K562 (cell line): ENCODE data around the gene SPIRE1. TPM values are rescaled to one million over a fixed set of nuclear protein-coding genes. Genes with fewer than 3 reads are reported as not detected.

Source experiments
- ATAC-seq: fragments of 200-7000 bp; cut with Tn5 transposase; 3 replicates; pipeline ENCODE4 v1.9.1; 2020; ENCODE audit warnings: moderate library complexity
- BruUV-seq: library from RNA; stranded (reverse); fragments of 400-500 nt; replicated peaks from 2 replicates; lab custom pipeline; 2021; lab: Mats Ljungman, UMichigan
- CTCF ChIA-PET: fragments of 300-600 bp; formaldehyde crosslinking; extraction: SDS; loops from one replicate; lab custom pipeline; 2021; ENCODE audit warnings: low intra/inter-chr PET ratio; lab: Yijun Ruan, JAX
- POLR2A ChIA-PET: fragments of 300-600, 350-650 bp; sonication (Branson Sonifier 250); formaldehyde crosslinking; extraction: SDS; loops from one replicate; lab custom pipeline; 2021; ENCODE audit warnings: antibody characterized with exemption, inconsistent platforms; lab: Yijun Ruan, JAX
- DNase-seq, 4 experiments: peaks; one replicate each; pipeline versions ENCODE4 v3.0.0 to v3.0.0-alpha.2; 2011 to 2018; ENCODE audit warnings: low spot score in 3 of 4, mixed read lengths in 3 of 4; ENCODE audit errors: extremely low read depth in 1 of 4
- FAIRE-seq: peaks from 2 replicates; lab custom pipeline; 2011; peaks lifted over from hg19 to GRCh38; lab: Jason Lieb, UNC
- H2AFZ ChIP-seq: 2 replicates; pipeline ENCODE4 v1.6.0; 2011; ENCODE audit warnings: low read depth, low read length, control low read depth, inconsistent platforms
- H3K27ac ChIP-seq: fragments of 200-600 bp; 3 replicates; pipeline ENCODE4 v1.8.0; 2011; ENCODE audit warnings: low read depth, mild to moderate bottlenecking, control low read depth, inconsistent platforms, low read length, moderate library complexity, mixed read lengths; ENCODE audit errors: extremely low read depth
- H3K27me3 ChIP-seq, 2 experiments: fragments of 300-600 bp in 1 of 2; 2 replicates in 1 of 2; 3 replicates in 1 of 2; pipeline versions ENCODE4 v1.6.0 to v1.8.0; 2011; ENCODE audit warnings: inconsistent platforms in 2 of 2, low read length in 2 of 2, mild to moderate bottlenecking in 1 of 2, mixed read lengths in 1 of 2, moderate library complexity in 1 of 2; ENCODE audit not compliant: control insufficient read depth in 2 of 2, insufficient read depth in 2 of 2
- H3K36me3 ChIP-seq: fragments of 300-600 bp; 3 replicates; pipeline ENCODE4 v1.8.0; 2011; ENCODE audit warnings: mild to moderate bottlenecking, low read length, inconsistent platforms; ENCODE audit not compliant: control insufficient read depth, insufficient read depth
- H3K4me1 ChIP-seq, 2 experiments: fragments of 200-600 bp in 1 of 2; replicated peaks in 1 of 2; 2 replicates in 1 of 2; 3 replicates in 1 of 2; pipeline versions ENCODE4 v1.5.1 to v1.8.0; 2011; ENCODE audit warnings: inconsistent platforms in 2 of 2, low read length in 2 of 2, mild to moderate bottlenecking in 1 of 2, mixed read lengths in 1 of 2, moderate library complexity in 1 of 2; ENCODE audit not compliant: control insufficient read depth in 2 of 2, insufficient read depth in 2 of 2
- H3K4me2 ChIP-seq: 2 replicates; pipeline ENCODE4 v1.6.1; 2011; ENCODE audit warnings: low read length, control low read depth, inconsistent platforms, mixed read lengths; ENCODE audit not compliant: insufficient read depth
- H3K4me3 ChIP-seq: fragments of 200-600 bp; sonication (generic), shearing (Covaris generic); 2 replicates; pipeline ENCODE4 v1.5.1; 2016; ENCODE audit warnings: control low read depth, inconsistent platforms
- H3K79me2 ChIP-seq: fragments of 200-600 bp; 3 replicates; pipeline ENCODE4 v1.8.0; 2011; ENCODE audit warnings: low read length, inconsistent platforms; ENCODE audit not compliant: control insufficient read depth, insufficient read depth
- H3K9ac ChIP-seq, 2 experiments: 2 replicates each; pipeline versions ENCODE4 v1.6.0 to v1.6.1; 2011; ENCODE audit warnings: low read depth in 2 of 2, low read length in 2 of 2, control low read depth in 1 of 2, inconsistent platforms in 1 of 2, mild to moderate bottlenecking in 1 of 2, mixed read lengths in 1 of 2; ENCODE audit not compliant: insufficient read depth in 1 of 2
- H3K9me1 ChIP-seq: one replicate; pipeline ENCODE4 v1.6.0; 2011; ENCODE audit warnings: inconsistent platforms, mild to moderate bottlenecking, low read length, moderate library complexity; ENCODE audit not compliant: control insufficient read depth, insufficient read depth
- H3K9me3 ChIP-seq: replicated peaks from 2 replicates; pipeline ENCODE4 v1.5.1; 2011; ENCODE audit warnings: low read depth, low read length, inconsistent platforms; ENCODE audit not compliant: control insufficient read depth, insufficient read depth
- H4K20me1 ChIP-seq: replicated peaks from 2 replicates; pipeline ENCODE4 v1.6.1; 2011; ENCODE audit warnings: low read length, inconsistent platforms, mixed read lengths; ENCODE audit not compliant: control insufficient read depth, insufficient read depth
- ARID2 ChIP-seq: fragments of 450-650 bp; IDR thresholded peaks from 2 replicates; pipeline ENCODE4 v1.6.1; 2017; ENCODE audit warnings: antibody characterized with exemption, mild to moderate bottlenecking
- ARNT ChIP-seq, 2 experiments: fragments of 450-650 bp; IDR thresholded peaks; 2 replicates each; pipeline ENCODE4 v1.6.1; 2016; ENCODE audit warnings: mild to moderate bottlenecking in 1 of 2
- DNMT1 ChIP-seq: fragments of 450-650 bp; IDR thresholded peaks from 2 replicates; pipeline ENCODE4 v1.6.1; 2016; ENCODE audit warnings: antibody characterized with exemption, mild to moderate bottlenecking
- HDAC3 ChIP-seq: fragments of 450-650 bp; IDR thresholded peaks from 2 replicates; pipeline ENCODE4 v1.6.1; 2018; ENCODE audit warnings: borderline replicate concordance, mild to moderate bottlenecking, moderate library complexity; ENCODE audit not compliant: partially characterized antibody
- MTA3 ChIP-seq: fragments of 450-650 bp; formaldehyde crosslinking; IDR thresholded peaks from 2 replicates; pipeline ENCODE4 v1.6.1; 2017; ENCODE audit warnings: mild to moderate bottlenecking, borderline replicate concordance
- NCOA1 ChIP-seq: fragments of 450-650 bp; IDR thresholded peaks from 2 replicates; pipeline ENCODE4 v1.6.1; 2016; ENCODE audit warnings: low read depth
- RAD51 ChIP-seq: fragments of 450-650 bp; IDR thresholded peaks from 2 replicates; pipeline ENCODE4 v1.7.1; 2016; ENCODE audit warnings: low read depth, mild to moderate bottlenecking, borderline replicate concordance
- RBM14 ChIP-seq: fragments of 200-400 bp; formaldehyde crosslinking; IDR thresholded peaks from 2 replicates; pipeline ENCODE4 v1.6.1; 2018; ENCODE audit warnings: low read depth, mild to moderate bottlenecking, low read length, moderate library complexity, borderline replicate concordance; ENCODE audit not compliant: insufficient read depth
- SAP30 ChIP-seq: fragments of 200-600 bp; sonication (generic); IDR thresholded peaks from 2 replicates; pipeline ENCODE4 v1.6.1; 2012; ENCODE audit warnings: borderline replicate concordance, low read depth, mild to moderate bottlenecking, moderate library complexity, low read length, control low read depth, inconsistent platforms; ENCODE audit not compliant: insufficient read depth, poor library complexity, severe bottlenecking
- TAF1 ChIP-seq: IDR thresholded peaks from 2 replicates; pipeline ENCODE4 v1.6.1; 2011; ENCODE audit warnings: mild to moderate bottlenecking, low read length, moderate library complexity; ENCODE audit not compliant: insufficient read depth, control insufficient read depth, severe bottlenecking; ENCODE audit errors: extremely low read depth
- TARDBP ChIP-seq: fragments of 450-650 bp; IDR thresholded peaks from 2 replicates; pipeline ENCODE4 v1.6.1; 2016
- ZNF134 ChIP-seq: fragments of 250-450 bp; sonication (Bioruptor Pico); conservative IDR thresholded peaks from 2 replicates; pipeline ENCODE4 v1.4.0; 2020
- ZNF212 ChIP-seq: fragments of 450-650 bp; formaldehyde crosslinking; IDR thresholded peaks from 2 replicates; pipeline ENCODE4 v1.4.0; 2020; ENCODE audit warnings: mild to moderate bottlenecking
- ZNF518B ChIP-seq: fragments of 250-450 bp; sonication (Bioruptor Pico); IDR thresholded peaks from 2 replicates; pipeline ENCODE4 v1.5.0; 2021; ENCODE audit warnings: mild to moderate bottlenecking, moderate library complexity
- ZNF830 ChIP-seq: fragments of 250-450 bp; sonication (Bioruptor Pico); IDR thresholded peaks from 2 replicates; pipeline ENCODE4 v1.5.0; 2021; ENCODE audit warnings: mild to moderate bottlenecking
- WGBS: fragments of 100-300 bp; shearing (Covaris generic); methylation state at CpG from one replicate; pipeline ENCODE4 v1.1.6; 2016; ENCODE audit warnings: low coverage, mixed read lengths; ENCODE audit not compliant: insufficient coverage; ENCODE audit errors: missing lambda C conversion rate; 5-methylcytosine and 5-hydroxymethylcytosine counted together
- in situ Hi-C: fragments of 300-500 bp; cut with MboI; formaldehyde crosslinking; loops from 4 replicates; pipeline ENCODE4 v1.15.0; 2018; ENCODE audit warnings: inconsistent platforms, mixed read lengths
- intact Hi-C: fragments of 100-400 bp; cut with micrococcal nuclease; formaldehyde crosslinking; loops from 2 replicates; pipeline ENCODE4 v1.14.2; 2022
- polyA plus RNA-seq, 8 experiments: library from polyadenylated mRNA; depleted of rRNA in 4 of 8; stranded (reverse) in 5 of 8; unstranded in 3 of 8; fragments of >200 nt; fragmentation: Nextera tagmentation in 2 of 8; fragmentation: Illumina TruSeq in 1 of 8; extraction: Ambion mirVana in 2 of 8; extraction: Trizol in 1 of 8; gene quantifications; 2 replicates each; pipeline versions ENCODE4 v1.2.1 to v1.2.3, GENCODE V29; 2011 to 2014; ENCODE audit warnings: inconsistent platforms in 1 of 8, missing spikeins in 1 of 8
- total RNA-seq, 7 experiments: library from RNA; depleted of rRNA in 6 of 7; stranded (reverse); fragments of >200 nt in 6 of 7; fragmentation: Illumina TruSeq in 2 of 7; extraction: Trizol in 2 of 7; gene quantifications; 2 replicates each; pipeline versions ENCODE4 v1.2.1 to v1.2.3, GENCODE V29; 2011 to 2021; ENCODE audit warnings: low replicate concordance in 1 of 7

The SPIRE1 gene
- total and polyA plus RNA-seq, 9 of the 15 experiments (the other 6 are each of a cell fraction or from before 2014, with no cell fraction given) = 2.9 to 14.0 (median 10.2) TPM

- H3K4me3 ChIP-seq = no peak overlapping the region
- no peak overlapping the region for H2AFZ ChIP-seq
- no peak for ATAC-seq
- in situ Hi-C loops (no loop called here), intact Hi-C loops (no loop called here)
- ChIA-PET POLR2A (no interaction called here), CTCF (no interaction called here)
- H3K27ac ChIP-seq = no peak overlapping the region
- H3K79me2 ChIP-seq = no peaks in the 10 kb centered on the region
- no peaks in the 10 kb centered on the region for H3K9me3 ChIP-seq
- no peaks in the 10 kb centered on the region for H4K20me1 ChIP-seq
- no peaks in the 10 kb centered on the region for H3K9me1 ChIP-seq
- WGBS = 82% methylated on average over 7 of the region's 7 CpGs
- TF ChIP-seq ZNF830 (CRISPR knock-in tag) (no peak), MTA3 (no peak)
- no peak overlapping the region for H3K9ac ChIP-seq
- BruUV-seq = no TSS peak
- H3K4me1 ChIP-seq = no peaks in the 10 kb centered on the region
- no peak overlapping the region for H3K4me2 ChIP-seq
- no peak for DNase-seq
- H3K27me3 ChIP-seq = no peaks in the 10 kb centered on the region
- peaks cover 3% of the 10 kb centered on the region; the same call in 2 of the 3 replicates for H3K36me3 ChIP-seq
- FAIRE-seq = no peak
Measured at GRCh38 chr18:12455496-12455895, 202.4 kb downstream of the SPIRE1 start.

- Histone ChIP-seq H3K9me3 (no peaks in the 10 kb centered on the region), H3K4me1 (no peaks in the 10 kb centered on the region), H4K20me1 (no peaks in the 10 kb centered on the region), H3K27ac (no peak overlapping the region), H3K27me3 (no peaks in the 10 kb centered on the region), H3K9me1 (no peaks in the 10 kb centered on the region), H3K4me3 (no peak overlapping the region), H3K36me3 (peaks cover 11% of the 10 kb centered on the region; the same call in 2 of the 3 replicates), H3K9ac (no peak overlapping the region), H3K79me2 (no peaks in the 10 kb centered on the region), H2AFZ (no peak overlapping the region), H3K4me2 (no peak overlapping the region)
- POLR2A ChIA-PET = interaction anchor here (0.6 to 1.0 kb wide), 4 partner anchors 13 to 249 kb away, joined by 3 to 4 read pairs (median 4); no protein-coding TSS in a partner anchor
- CTCF ChIA-PET = no interaction called here
- intact Hi-C loops = no loop called here
- WGBS = 75% methylated on average over 3 of the region's 3 CpGs
- no TSS peak for BruUV-seq
- no peak for DNase-seq
- no peak for FAIRE-seq
- ATAC-seq = no peak
- in situ Hi-C loops = no loop called here
- no peak for TF ChIP-seq ARNT (IDR thresholded peaks at IDR 0.05)
- no peak for TF ChIP-seq RAD51
- no peak for TF ChIP-seq HDAC3
- TF ChIP-seq TAF1 = no peak
- TF ChIP-seq RBM14 = no peak
- TF ChIP-seq SAP30 = no peak
- no peak for TF ChIP-seq NCOA1
- TF ChIP-seq ARID2 = no peak
- TF ChIP-seq DNMT1 = no peak
- no peak for TF ChIP-seq ZNF518B (CRISPR knock-in tag)
- TF ChIP-seq TARDBP = no peak
- TF ChIP-seq ZNF212 = no peak
- no peak for TF ChIP-seq ZNF134
Measured at GRCh38 chr18:12452784-12453183, 205.1 kb downstream of the SPIRE1 start.
